Lower leg skin (tissue), 4 donors: ENCODE results near the gene HAPLN2. TPM values are rescaled to one million over a fixed set of nuclear protein-coding genes. Genes with fewer than 3 reads are reported as not detected.
"Not testable (repeated sequence)": the region's sequence is repeated elsewhere in the genome, so short reads cannot be mapped to it uniquely, and the experiment has no call there.

Source experiments
- DNase-seq, 2 donors: peaks; one replicate each; pipeline ENCODE4 v3.0.0-alpha.2; 2019; ENCODE audit warnings: low spot score in 2 of 2
- H3K4me3 ChIP-seq: fragments of 200-600 bp; sonication (generic); 2 replicates; pipeline ENCODE4 v1.5.1; 2017; ENCODE audit warnings: mild to moderate bottlenecking, low read depth; ENCODE audit not compliant: poor library complexity, severe bottlenecking
- POLR2A ChIP-seq, 2 donors: fragments of 450-650 bp; IDR thresholded peaks; one replicate each; pipeline ENCODE4 v1.6.1; 2016 to 2017; ENCODE audit warnings: antibody characterized with exemption in 2 of 2, mild to moderate bottlenecking in 1 of 2, moderate library complexity in 1 of 2
- WGBS, 2 donors: methylation state at CpG; one replicate each; pipeline ENCODE4 v1.1.5; 2018; 5-methylcytosine and 5-hydroxymethylcytosine counted together
- intact Hi-C: fragments of 100-400 bp; cut with DNase I; formaldehyde crosslinking; loops from one replicate; pipeline ENCODE4 v1.15.0; 2023; ENCODE audit warnings: low total_unique reads
- total RNA-seq, 4 donors: library from RNA; depleted of rRNA; stranded (reverse); fragments of >200 nt; gene quantifications; one replicate each; pipeline ENCODE4 v1.1.0, GENCODE V29; 2016
- TF ChIP-seq, protein P1 (sequence below), 3 donors: fragments of 450-650 bp; IDR thresholded peaks; one replicate each; pipeline ENCODE4 v1.5.1; 2016; ENCODE audit warnings: antibody characterized with exemption in 3 of 3, mild to moderate bottlenecking in 3 of 3, moderate library complexity in 2 of 3

Gene HAPLN2
- total RNA-seq, 4 donors from 2014 or later: 0.68 to 1.0 (median 0.80) TPM; not detected in 1

DNA sequence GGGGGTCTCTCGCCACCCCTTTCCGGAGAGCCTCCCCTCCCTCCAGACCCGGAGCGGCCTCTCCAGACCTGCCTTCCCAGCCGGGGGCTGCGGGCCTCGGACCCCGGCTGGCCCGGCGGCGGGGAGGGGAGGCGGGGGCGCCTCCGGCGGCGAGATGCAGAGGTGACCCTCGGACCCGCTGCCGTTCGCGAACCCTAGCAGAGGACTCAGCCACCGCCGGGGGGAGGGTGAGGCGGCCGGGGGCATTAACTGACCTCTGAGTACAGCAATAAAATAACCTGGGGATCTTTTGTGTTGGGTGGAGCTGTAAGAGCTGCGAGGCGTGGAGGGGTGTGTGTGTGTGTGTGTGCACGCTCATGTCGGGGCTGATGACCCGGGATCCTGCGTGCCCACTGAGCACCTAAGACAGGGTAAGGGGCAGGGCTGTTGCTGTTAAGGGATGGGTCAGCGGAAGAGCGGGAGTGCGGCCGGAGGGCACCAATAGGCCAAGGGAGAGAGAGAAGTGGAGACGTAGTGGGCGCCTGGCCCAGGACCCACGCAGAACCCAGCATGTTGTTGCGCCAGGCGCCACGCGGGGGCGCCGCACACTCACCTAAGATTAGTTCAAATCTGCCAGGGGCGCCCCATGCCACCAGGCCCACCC is 6.3 kb downstream of the HAPLN2 start:
- no peak for TF ChIP-seq POLR2A (IDR thresholded peaks at IDR 0.05)
- TF ChIP-seq, protein P1, sequence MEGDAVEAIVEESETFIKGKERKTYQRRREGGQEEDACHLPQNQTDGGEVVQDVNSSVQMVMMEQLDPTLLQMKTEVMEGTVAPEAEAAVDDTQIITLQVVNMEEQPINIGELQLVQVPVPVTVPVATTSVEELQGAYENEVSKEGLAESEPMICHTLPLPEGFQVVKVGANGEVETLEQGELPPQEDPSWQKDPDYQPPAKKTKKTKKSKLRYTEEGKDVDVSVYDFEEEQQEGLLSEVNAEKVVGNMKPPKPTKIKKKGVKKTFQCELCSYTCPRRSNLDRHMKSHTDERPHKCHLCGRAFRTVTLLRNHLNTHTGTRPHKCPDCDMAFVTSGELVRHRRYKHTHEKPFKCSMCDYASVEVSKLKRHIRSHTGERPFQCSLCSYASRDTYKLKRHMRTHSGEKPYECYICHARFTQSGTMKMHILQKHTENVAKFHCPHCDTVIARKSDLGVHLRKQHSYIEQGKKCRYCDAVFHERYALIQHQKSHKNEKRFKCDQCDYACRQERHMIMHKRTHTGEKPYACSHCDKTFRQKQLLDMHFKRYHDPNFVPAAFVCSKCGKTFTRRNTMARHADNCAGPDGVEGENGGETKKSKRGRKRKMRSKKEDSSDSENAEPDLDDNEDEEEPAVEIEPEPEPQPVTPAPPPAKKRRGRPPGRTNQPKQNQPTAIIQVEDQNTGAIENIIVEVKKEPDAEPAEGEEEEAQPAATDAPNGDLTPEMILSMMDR (IDR thresholded peaks at IDR 0.05): peak in 1 of 3 donors; percentile 43
- WGBS, 2 donors: 0 to 2% methylated on average over 24 to 44 of the region's 45 CpGs
- intact Hi-C loops: no loop called here
- DNase-seq: peak in 1 of 2 donors; percentile 90
- H3K4me3 ChIP-seq: peak overlapping the region; percentile 16

DNA sequence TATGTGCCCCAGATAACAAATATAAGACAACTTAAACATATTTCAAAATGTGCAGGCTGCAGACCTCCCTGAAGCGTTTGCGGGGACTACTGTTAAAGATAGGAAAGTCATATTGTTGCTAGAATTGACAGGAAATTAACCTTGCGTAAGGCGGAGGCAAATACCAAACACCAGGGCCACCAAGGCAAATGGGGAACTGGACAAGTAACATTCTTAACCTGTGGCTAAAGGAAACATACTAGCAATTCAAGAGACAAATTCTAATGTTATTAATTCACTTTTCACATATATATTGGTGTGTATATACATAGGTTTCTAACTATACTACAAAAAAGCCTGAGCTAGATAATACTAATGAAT is 6.8 kb downstream of the HAPLN2 start:
- 46 to 47% methylated on average over 4 of the region's 4 CpGs for WGBS, 2 donors
- intact Hi-C loops: no loop called here
- TF ChIP-seq, protein P1 (IDR thresholded peaks at IDR 0.05): no peak
- TF ChIP-seq POLR2A (IDR thresholded peaks at IDR 0.05): no peak
- no peak for DNase-seq
- no peak overlapping the region for H3K4me3 ChIP-seq

DNA sequence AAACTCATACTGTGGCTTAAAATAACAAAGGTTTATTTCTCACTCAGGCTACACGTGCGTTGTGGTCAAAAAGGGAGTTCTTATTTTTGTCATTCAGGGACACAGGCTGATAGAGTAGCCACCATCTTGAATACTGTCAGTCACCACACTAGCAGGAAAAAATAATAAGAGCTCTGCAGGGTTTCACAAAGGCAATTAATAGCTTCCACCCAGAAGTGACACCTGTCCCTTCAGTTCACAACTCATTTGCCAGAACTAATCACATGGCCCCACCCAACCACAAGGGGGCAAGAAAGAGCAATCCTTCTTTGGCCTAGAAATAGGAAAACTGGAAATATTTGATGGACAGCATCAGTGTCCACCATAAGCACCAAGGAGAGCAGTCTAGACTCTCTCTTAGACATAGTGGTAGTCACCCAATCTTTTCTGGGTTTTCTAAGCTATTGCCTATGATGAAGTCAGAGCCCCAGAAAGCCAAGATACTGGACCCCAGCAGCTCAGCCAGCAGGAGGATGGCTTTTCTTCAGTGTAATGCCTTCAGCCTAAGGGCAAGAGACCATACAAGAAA is 8.2 kb downstream of the HAPLN2 start:
- intact Hi-C loops: no loop called here
- 71 to 74% methylated on average over 2 of the region's 2 CpGs for WGBS, 2 donors
- TF ChIP-seq POLR2A (IDR thresholded peaks at IDR 0.05): no peak
- TF ChIP-seq, protein P1 (IDR thresholded peaks at IDR 0.05): no peak
- no peak for DNase-seq
- no peak overlapping the region for H3K4me3 ChIP-seq

DNA sequence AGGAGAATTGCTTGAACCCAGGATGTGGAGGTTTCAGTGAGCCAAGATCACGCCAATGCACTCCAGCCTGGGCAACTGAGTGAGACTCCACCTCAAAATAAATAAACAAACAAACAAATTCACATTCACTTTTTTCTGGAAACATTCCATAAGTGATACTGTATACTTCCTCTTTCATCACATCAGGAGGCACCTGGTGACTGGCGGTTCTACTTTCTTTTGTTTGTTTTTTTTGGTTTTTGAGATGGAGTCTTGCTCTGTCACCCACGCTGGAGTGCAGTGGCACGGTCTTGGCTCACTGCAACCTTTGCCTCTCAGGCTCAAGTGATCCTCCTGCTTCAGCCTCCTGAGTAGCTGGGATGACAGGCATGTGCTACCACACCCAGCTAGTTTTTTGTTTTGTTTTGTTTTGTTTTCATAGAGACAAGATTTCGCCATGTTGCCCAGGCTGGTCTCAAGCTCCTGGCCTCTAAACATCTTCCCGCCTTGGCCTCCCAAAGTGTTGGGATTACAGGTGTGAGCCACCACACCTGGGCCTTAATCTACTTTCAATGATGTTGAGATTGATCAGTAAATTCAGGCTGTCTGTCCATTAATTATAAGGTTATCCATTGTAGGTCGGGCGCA is 10.7 kb downstream of the HAPLN2 start:
- intact Hi-C loops: no loop called here
- TF ChIP-seq POLR2A (IDR thresholded peaks at IDR 0.05): no peak
- TF ChIP-seq, protein P1 (IDR thresholded peaks at IDR 0.05): no peak

DNA sequence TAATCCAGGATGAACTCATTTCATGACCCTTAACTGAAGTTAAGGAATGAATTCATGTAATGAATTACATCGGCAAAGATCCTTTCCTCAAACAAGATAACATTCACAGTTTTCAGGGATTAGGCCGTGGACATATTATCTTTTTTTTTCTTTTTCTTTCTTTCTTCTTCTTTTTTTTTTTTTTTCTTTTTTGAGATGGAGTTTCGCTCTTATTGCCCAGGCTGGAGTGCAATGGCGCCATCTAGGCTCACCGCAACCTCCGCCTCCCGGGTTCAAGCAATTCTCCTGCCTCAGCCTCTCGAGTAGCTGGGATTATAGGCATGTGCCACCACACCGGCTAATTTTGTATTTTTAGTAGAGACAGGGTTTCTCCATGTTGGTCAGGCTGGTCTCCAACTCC is 11.9 kb downstream of the HAPLN2 start:
- intact Hi-C loops, DNase-seq, H3K4me3 ChIP-seq: not testable (repeated sequence)
- WGBS, 2 donors: 54 to 60% methylated on average over 9 of the region's 9 CpGs

More for the DNA sequence above, 10.7 kb downstream of the HAPLN2 start:
- 81 to 84% methylated on average over 8 of the region's 8 CpGs for WGBS, 2 donors
- H3K4me3 ChIP-seq: no peak overlapping the region
- DNase-seq: no peak

DNA sequence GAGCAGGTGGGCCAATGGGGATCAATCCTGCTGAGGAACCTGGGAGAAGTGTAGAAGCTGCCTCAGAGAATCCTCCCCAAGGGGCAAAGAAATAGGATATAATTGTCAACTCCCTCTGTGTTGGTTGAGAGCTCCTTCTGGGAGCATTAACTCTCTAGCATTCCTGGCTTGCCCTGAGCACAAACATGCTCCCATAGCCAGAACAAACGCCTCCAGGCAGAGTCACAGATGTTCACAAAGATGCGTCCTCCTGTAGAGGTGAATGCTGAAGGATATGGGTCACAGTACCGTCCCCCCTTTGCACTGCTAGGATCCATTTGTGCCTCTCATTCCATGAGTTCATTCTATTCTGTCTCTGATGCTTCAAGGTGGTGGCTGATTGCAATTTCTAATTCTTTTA is 13.1 kb downstream of the HAPLN2 start:
- no peak overlapping the region for H3K4me3 ChIP-seq
- WGBS, 2 donors: 49 to 62% methylated on average over 3 of the region's 3 CpGs
- intact Hi-C loops: no loop called here
- DNase-seq: no peak
- no peak for TF ChIP-seq POLR2A (IDR thresholded peaks at IDR 0.05)
- TF ChIP-seq, protein P1 (IDR thresholded peaks at IDR 0.05): no peak
